Skin epidermis (tissue), 12 donors: ENCODE results near the gene KLKB1.
"Not testable (repeated sequence)": the region's sequence is repeated elsewhere in the genome, so short reads cannot be mapped to it uniquely, and the experiment has no call there.

ENCODE experiments used
- H3K27ac ChIP-seq, 21 experiments: fragments of 200-600 bp; sonication (generic) in 11 of 21; one replicate each; pipeline ENCODE4 v1.5.0; 2020; ENCODE audit warnings: mild to moderate bottlenecking in 3 of 21, inconsistent platforms in 2 of 21, moderate library complexity in 2 of 21
- H3K4me3 ChIP-seq, 7 experiments: fragments of 200-600 bp; sonication (generic) in 2 of 7; one replicate each; pipeline ENCODE4 v1.5.0; 2020; ENCODE audit warnings: inconsistent platforms in 2 of 7, mild to moderate bottlenecking in 2 of 7, moderate library complexity in 1 of 7

The KLKB1 gene

GRCh38 chr4:186260117-186260503 is 32.8 kb downstream of the KLKB1 start:
- Histone ChIP-seq H3K27ac (no peak overlapping the region), H3K4me3 (no peak overlapping the region)

GRCh38 chr4:186260504-186261448 is 33.5 kb downstream of the KLKB1 start:
- H3K4me3 ChIP-seq, result no peak overlapping the region

GRCh38 chr4:186264660-186265059 is 37.4 kb downstream of the KLKB1 start:
- Histone ChIP-seq H3K27ac (no peak overlapping the region), H3K4me3 (no peak overlapping the region)

More at GRCh38 chr4:186260504-186261448, 33.5 kb downstream of the KLKB1 start:
- H3K27ac ChIP-seq, result no peak overlapping the region

GRCh38 chr4:186265250-186265649 is 37.9 kb downstream of the KLKB1 start:
- not testable (repeated sequence) for H3K27ac ChIP-seq

GRCh38 chr4:186265683-186266652 is 38.7 kb downstream of the KLKB1 start, which contains the start of gene F11:
TSS of gene F11 (plus strand) at chr4:186266189. CDS start at chr4:186267137, 948 bp downstream.
- Histone ChIP-seq H3K4me3 (no peak within 1 kb of the TSS), H3K27ac (no peak within 1 kb of the TSS)

More at GRCh38 chr4:186265250-186265649, 37.9 kb downstream of the KLKB1 start:
- not testable (repeated sequence) for H3K4me3 ChIP-seq

- Histone ChIP-seq H3K4me3 (no peak overlapping the region), H3K27ac (no peak overlapping the region)
Observed at GRCh38 chr4:186266729-186267456, 39.6 kb downstream of the KLKB1 start.

GRCh38 chr4:186271081-186271678 is 43.9 kb downstream of the KLKB1 start:
- Histone ChIP-seq H3K27ac (no peak overlapping the region), H3K4me3 (no peak overlapping the region)

GRCh38 chr4:186272699-186273391 is 45.5 kb downstream of the KLKB1 start:
- no peak overlapping the region for H3K4me3 ChIP-seq

GRCh38 chr4:186273392-186273789 is 46.1 kb downstream of the KLKB1 start:
- H3K4me3 ChIP-seq, H3K27ac ChIP-seq: not testable (repeated sequence)

More at GRCh38 chr4:186272699-186273391, 45.5 kb downstream of the KLKB1 start:
- no peak overlapping the region for H3K27ac ChIP-seq

- H3K27ac ChIP-seq, result no peak overlapping the region
- H3K4me3 ChIP-seq, result no peak overlapping the region
Observed at GRCh38 chr4:186283311-186283710, 56.0 kb downstream of the KLKB1 start.

- Histone ChIP-seq H3K27ac (no peak overlapping the region), H3K4me3 (no peak overlapping the region)
Observed at GRCh38 chr4:186285147-186285546, 57.8 kb downstream of the KLKB1 start.

GRCh38 chr4:186286581-186286980 is 59.3 kb downstream of the KLKB1 start:
- Histone ChIP-seq H3K4me3 (no peak overlapping the region), H3K27ac (no peak overlapping the region)

GRCh38 chr4:186291256-186291890 is 64.1 kb downstream of the KLKB1 start:
- H3K27ac ChIP-seq, result no peak overlapping the region

GRCh38 chr4:186294160-186294559 is 66.9 kb downstream of the KLKB1 start:
- H3K27ac ChIP-seq, result no peak overlapping the region
- no peak overlapping the region for H3K4me3 ChIP-seq

More at GRCh38 chr4:186291256-186291890, 64.1 kb downstream of the KLKB1 start:
- H3K4me3 ChIP-seq, result no peak overlapping the region

- H3K4me3 ChIP-seq, result no peak overlapping the region
- H3K27ac ChIP-seq, result no peak overlapping the region
Observed at GRCh38 chr4:186296481-186296880, 69.2 kb downstream of the KLKB1 start.

- no peak overlapping the region for H3K4me3 ChIP-seq
- no peak overlapping the region for H3K27ac ChIP-seq
Observed at GRCh38 chr4:186297013-186297645, 69.8 kb downstream of the KLKB1 start.

- Histone ChIP-seq H3K27ac (no peak overlapping the region), H3K4me3 (no peak overlapping the region)
Observed at GRCh38 chr4:186298031-186298647, 70.8 kb downstream of the KLKB1 start.
